Adrenal gland (tissue), 12 donors: ENCODE results near the gene CLSTN1. TPM values are rescaled to one million over a fixed set of nuclear protein-coding genes. Genes with fewer than 3 reads are reported as not detected.

Experiments used
- DNase-seq, 7 donors: peaks; one replicate each; pipeline ENCODE4 v3.0.0-alpha.2; 2019 to 2020
- H3K27ac ChIP-seq, 5 donors: fragments of 200-600 bp; sonication (generic) in 4 of 5; 1 replicate in 3 of 5; 2 replicates in 2 of 5; pipeline versions ENCODE4 v1.5.1 to v1.8.0; 2016 to 2020; ENCODE audit warnings: mild to moderate bottlenecking in 1 of 5
- H3K27me3 ChIP-seq: fragments of 200-600 bp; 2 replicates; pipeline ENCODE4 v1.8.0; 2021
- H3K36me3 ChIP-seq, 2 donors: fragments of 200-600 bp; replicated peaks in 1 of 2; 1 replicate in 1 of 2; 2 replicates in 1 of 2; pipeline versions ENCODE4 v1.5.1 to v1.8.0; 2018 to 2022
- H3K4me1 ChIP-seq, 2 donors: fragments of 200-600 bp; replicated peaks in 1 of 2; 1 replicate in 1 of 2; 2 replicates in 1 of 2; pipeline versions ENCODE4 v1.5.1 to v1.8.0; 2018 to 2021
- H3K4me3 ChIP-seq, 4 donors: fragments of 200-600 bp; sonication (generic) in 3 of 4; one replicate each; pipeline ENCODE4 v1.5.1; 2016 to 2018
- H3K9me3 ChIP-seq, 3 donors: fragments of 200-600 bp; sonication (generic) in 1 of 3; replicated peaks in 1 of 3; 1 replicate in 2 of 3; 2 replicates in 1 of 3; pipeline versions ENCODE4 v1.5.1 to v1.8.0; 2016 to 2021
- CTCF ChIP-seq, 6 experiments: fragments of 450-650 bp in 4 of 6; fragments of 200-600 bp in 2 of 6; sonication (generic) in 1 of 6; IDR thresholded peaks; 1 replicate in 5 of 6; 2 replicates in 1 of 6; pipeline versions ENCODE4 v1.5.1 to v1.8.0; 2016 to 2021; ENCODE audit warnings: antibody characterized with exemption in 6 of 6, mild to moderate bottlenecking in 2 of 6, moderate library complexity in 1 of 6
- POLR2A ChIP-seq, 2 donors: fragments of 450-650 bp; IDR thresholded peaks; one replicate each; pipeline ENCODE4 v1.6.1; 2017; ENCODE audit warnings: antibody characterized with exemption in 2 of 2, mild to moderate bottlenecking in 2 of 2, moderate library complexity in 1 of 2
- WGBS, 4 donors: extraction: QIAGEN DNeasy Blood & Tissue Kit in 2 of 4; methylation state at CpG; one replicate each; pipeline versions ENCODE4 v1.1.5 to v1.1.7; 2013 to 2017; 5-methylcytosine and 5-hydroxymethylcytosine counted together
- intact Hi-C, 2 donors: fragments of 100-400 bp; cut with DNase I; formaldehyde crosslinking; loops; one replicate each; pipeline versions ENCODE4 v1.14.1 to v1.15.0; 2022 to 2023
- polyA plus RNA-seq, 3 donors: library from polyadenylated mRNA; stranded (reverse); fragments of 200-250 nt in 2 of 3; fragments of 350-450 nt in 1 of 3; fragmentation: Illumina TruSeq in 1 of 3; extraction: RNeasy Lipid Tissue Mini Kit (QIAGEN cat#74804) in 1 of 3; gene quantifications; one replicate each; pipeline ENCODE4 v1.2.3, GENCODE V29; 2013 to 2014
- total RNA-seq, 9 donors: library from RNA; depleted of rRNA in 4 of 9; stranded (reverse); fragments of >200 nt in 4 of 9; fragments of 120-200 nt in 1 of 9; fragmentation: NEBNext Ultra II Directional in 1 of 9; extraction: Animal tissue kit (Norgen Biotek cat#: 25700) in 1 of 9; gene quantifications; one replicate each; pipeline versions ENCODE4 v1.1.0 to v1.2.4, GENCODE V29; 2013 to 2023
- donor health status: healthy with polysubstance abuse.
- donor health status: Bipolar disorder and iron deficiency.
- donor health status: DM: yes; HTN: yes; CAD: no.
- donor health status: DM: no; HTN: no; CAD: no.
- donor health status: DM: no; HTN: no; CAD: no.
- donor health status: DM: yes; HTN: yes; CAD: no.

Gene CLSTN1
- total and polyA plus RNA-seq, 12 donors = 48.8 to 106 (median 77.9) TPM

GRCh38 chr1:9726905-9727595, 96.7 kb downstream of the CLSTN1 start:
- Histone ChIP-seq H3K4me1 (no peaks in the 10 kb centered on the region), H3K27me3 (no peaks in the 10 kb centered on the region), H3K4me3 (no peak overlapping the region), H3K27ac (no peak overlapping the region), H3K9me3 (no peaks in the 10 kb centered on the region), H3K36me3 (peaks cover 0 to 52% of the 10 kb centered on the region in 2 donors)
- intact Hi-C loops = loop anchor here in 1 of 2 donors (10.0 kb wide), 1 partner anchor 138 kb away; no protein-coding TSS in a partner anchor
- 81 to 86% (median 83%) methylated on average over 19 to 25 of the region's 25 CpGs for WGBS, 4 donors
- no peak for TF ChIP-seq POLR2A (IDR thresholded peaks at IDR 0.05)
- TF ChIP-seq CTCF (IDR thresholded peaks at IDR 0.05) = no peak
- DNase-seq = no peak

GRCh38 chr1:9726406-9726805, 97.4 kb downstream of the CLSTN1 start:
- peaks cover 0 to 45% of the 10 kb centered on the region in 2 donors for H3K36me3 ChIP-seq
- intact Hi-C loops = loop anchor here in 1 of 2 donors (10.0 kb wide), 1 partner anchor 138 kb away; no protein-coding TSS in a partner anchor
- H3K4me3 ChIP-seq = no peak overlapping the region
- H3K4me1 ChIP-seq = no peaks in the 10 kb centered on the region
- DNase-seq = no peak
- WGBS, 4 donors = 86 to 97% (median 95%) methylated on average over 5 to 6 of the region's 6 CpGs
- no peak overlapping the region for H3K27ac ChIP-seq
- TF ChIP-seq POLR2A (IDR thresholded peaks at IDR 0.05) (no peak), CTCF (IDR thresholded peaks at IDR 0.05) (no peak)
- no peaks in the 10 kb centered on the region for H3K9me3 ChIP-seq
- H3K27me3 ChIP-seq = no peaks in the 10 kb centered on the region

- peak in 6 of 7 donors; percentile 41 to 76 (median 66) for DNase-seq
- intact Hi-C loops = loop anchor here in 1 of 2 donors (10.0 kb wide), 1 partner anchor 140 kb away; no protein-coding TSS in a partner anchor
- 57 to 73% (median 69%) methylated on average over 11 to 24 of the region's 24 CpGs for WGBS, 4 donors
- TF ChIP-seq POLR2A (IDR thresholded peaks at IDR 0.05) (no peak), CTCF (IDR thresholded peaks at IDR 0.05) (peak; percentile 59 to 76 (median 70))
- no peaks in the 10 kb centered on the region for H3K9me3 ChIP-seq
- H3K4me1 ChIP-seq = no peaks in the 10 kb centered on the region
- no peak overlapping the region for H3K27ac ChIP-seq
- H3K4me3 ChIP-seq = no peak overlapping the region
- H3K27me3 ChIP-seq = no peaks in the 10 kb centered on the region
- peaks cover 0 to 30% of the 10 kb centered on the region in 2 donors for H3K36me3 ChIP-seq
Measured at GRCh38 chr1:9724706-9725476, 98.9 kb downstream of the CLSTN1 start.

- Histone ChIP-seq H3K36me3 (peaks cover 0 to 20% of the 10 kb centered on the region in 2 donors), H3K27ac (no peak overlapping the region), H3K27me3 (no peaks in the 10 kb centered on the region), H3K4me3 (no peak overlapping the region), H3K9me3 (no peaks in the 10 kb centered on the region), H3K4me1 (peaks cover 0 to 7% of the 10 kb centered on the region in 2 donors)
- TF ChIP-seq CTCF (IDR thresholded peaks at IDR 0.05) (no peak), POLR2A (IDR thresholded peaks at IDR 0.05) (no peak)
- intact Hi-C loops = loop anchor here in 1 of 2 donors (10.0 kb wide), 1 partner anchor 141 kb away; no protein-coding TSS in a partner anchor
- no peak for DNase-seq
- WGBS, 4 donors = 94 to 98% (median 97%) methylated on average over 6 of the region's 6 CpGs
Measured at GRCh38 chr1:9723926-9724325, 99.8 kb downstream of the CLSTN1 start.
